GM21576 (cell line): ENCODE results near the gene SHBG.

ENCODE experiments used
- ATAC-seq: cut with Tn5 transposase; IDR thresholded peaks from one replicate; pipeline ENCODE4 v1.9.1; 2021; ENCODE audit warnings: mild to moderate bottlenecking, moderate library complexity; ENCODE audit not compliant: unreplicated experiment

The SHBG gene

DNA sequence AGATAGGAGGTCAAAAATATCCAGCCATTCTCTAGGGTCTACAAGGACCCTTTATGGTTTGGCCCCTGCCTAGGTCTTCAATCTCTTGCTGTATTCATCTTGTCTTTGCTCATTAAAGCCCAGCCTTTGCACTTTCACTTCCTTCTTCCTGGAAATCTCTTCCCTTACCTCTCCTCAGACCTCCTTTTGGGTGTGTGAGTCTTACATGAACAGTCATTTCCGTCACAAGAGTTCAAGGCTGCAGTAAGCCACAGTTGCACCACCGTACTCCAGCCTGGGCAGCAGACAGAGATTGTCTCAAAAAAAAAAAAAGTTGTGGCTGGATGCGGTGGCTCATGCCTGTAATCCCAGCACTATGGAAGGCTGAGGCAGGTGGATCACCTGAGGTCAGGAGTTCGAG lies 14.8 kb downstream of the SHBG start:
- ATAC-seq: no peak

DNA sequence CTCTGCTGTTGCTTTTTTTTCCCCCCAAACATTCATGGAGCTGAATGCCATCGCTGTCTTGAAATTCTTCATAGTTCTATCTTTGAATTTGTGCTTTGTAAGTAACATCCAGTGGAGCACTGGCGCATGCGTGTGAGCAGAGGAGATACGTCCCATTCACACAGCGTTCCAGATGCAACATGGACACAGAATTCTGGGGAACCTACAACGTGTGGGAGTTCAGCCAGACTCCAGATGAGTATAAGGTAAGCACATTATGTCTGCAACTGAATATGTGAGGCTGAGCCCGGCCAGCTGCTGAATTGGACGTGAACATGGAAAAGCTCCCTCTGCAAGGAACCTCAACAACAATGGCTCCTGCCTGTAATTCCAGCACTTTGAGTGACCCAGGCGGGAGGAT lies 16.5 kb downstream of the SHBG start:
- no peak for ATAC-seq

DNA sequence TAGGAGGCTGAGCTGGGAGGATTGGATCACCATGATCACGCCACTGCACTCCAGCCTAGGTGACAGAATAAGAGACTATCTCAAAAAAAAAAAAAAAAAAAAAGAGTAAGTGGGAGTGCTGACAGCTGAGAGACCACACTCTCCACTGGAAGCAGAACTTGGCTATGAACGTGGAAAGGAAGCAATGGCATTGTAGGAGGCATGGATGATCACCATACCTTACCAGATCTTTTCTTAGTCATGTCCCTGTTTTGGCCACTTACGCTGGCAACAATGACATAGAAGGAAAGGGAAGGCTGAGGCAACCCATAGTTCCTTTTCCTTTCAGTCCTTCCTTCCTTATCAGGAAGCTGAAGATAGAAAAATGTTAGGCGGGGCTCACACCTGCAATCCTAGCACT lies 17.1 kb downstream of the SHBG start:
- no peak for ATAC-seq

DNA sequence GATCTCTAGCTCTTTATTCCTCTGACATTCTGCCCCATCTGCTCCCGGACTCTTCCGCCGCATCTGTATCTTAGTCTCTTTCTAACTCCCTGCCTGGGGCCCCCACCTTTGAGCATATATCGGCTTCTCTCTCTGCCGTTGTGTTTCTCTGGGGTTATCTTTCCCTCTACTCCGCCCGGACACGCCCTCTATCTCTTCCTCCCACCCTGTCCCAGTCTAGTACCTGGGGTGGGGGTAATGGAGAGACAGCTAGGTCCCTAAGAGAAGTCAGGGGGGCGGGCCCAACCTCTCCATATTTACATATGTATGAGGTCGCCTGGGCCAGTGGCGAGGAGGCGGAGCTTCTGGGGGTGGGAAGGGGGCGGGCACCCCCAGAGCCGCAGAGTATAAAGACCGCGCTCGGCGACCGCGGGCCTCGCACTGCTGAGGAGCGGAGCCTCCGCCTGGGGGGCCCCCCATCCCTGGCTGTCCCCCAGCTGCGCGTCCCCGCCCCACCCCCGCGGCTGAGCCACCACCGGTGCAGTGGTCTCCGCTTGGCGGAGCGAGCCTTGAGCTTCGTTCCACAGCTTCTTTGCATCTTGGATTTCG lies 20.7 kb downstream of the SHBG start, which contains the start of gene ATP1B2:
ATP1B2 (plus strand) TSS at position 418 of the 588 bp plus-strand sequence. CDS start 593 bp downstream, outside the sequence.
- ATAC-seq: no peak

DNA sequence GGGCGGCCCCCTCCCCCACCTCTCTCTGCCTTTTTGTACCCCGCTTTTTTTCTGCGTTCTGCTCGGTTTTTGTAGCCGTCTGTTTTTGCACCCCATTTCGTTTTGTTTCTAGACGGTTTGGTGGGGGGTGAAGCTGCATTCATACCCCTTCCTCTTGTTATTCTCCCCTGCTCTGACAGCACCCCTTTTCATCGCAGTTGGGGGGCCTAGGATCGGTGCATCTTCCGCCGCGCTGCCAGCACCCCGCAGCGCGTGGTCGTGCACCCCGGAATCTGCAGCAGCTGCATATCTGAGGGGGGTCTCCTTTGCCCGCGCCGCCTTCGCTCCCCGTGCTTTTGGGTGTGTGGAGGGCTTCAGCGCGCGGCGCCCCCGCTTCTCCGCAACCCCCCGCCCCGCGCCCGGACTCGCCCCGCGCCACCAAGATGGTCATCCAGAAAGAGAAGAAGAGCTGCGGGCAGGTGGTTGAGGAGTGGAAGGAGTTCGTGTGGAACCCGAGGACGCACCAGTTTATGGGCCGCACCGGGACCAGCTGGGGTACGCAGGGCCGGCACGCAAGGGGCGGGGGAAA lies 21.2 kb downstream of the SHBG start:
- no peak for ATAC-seq

DNA sequence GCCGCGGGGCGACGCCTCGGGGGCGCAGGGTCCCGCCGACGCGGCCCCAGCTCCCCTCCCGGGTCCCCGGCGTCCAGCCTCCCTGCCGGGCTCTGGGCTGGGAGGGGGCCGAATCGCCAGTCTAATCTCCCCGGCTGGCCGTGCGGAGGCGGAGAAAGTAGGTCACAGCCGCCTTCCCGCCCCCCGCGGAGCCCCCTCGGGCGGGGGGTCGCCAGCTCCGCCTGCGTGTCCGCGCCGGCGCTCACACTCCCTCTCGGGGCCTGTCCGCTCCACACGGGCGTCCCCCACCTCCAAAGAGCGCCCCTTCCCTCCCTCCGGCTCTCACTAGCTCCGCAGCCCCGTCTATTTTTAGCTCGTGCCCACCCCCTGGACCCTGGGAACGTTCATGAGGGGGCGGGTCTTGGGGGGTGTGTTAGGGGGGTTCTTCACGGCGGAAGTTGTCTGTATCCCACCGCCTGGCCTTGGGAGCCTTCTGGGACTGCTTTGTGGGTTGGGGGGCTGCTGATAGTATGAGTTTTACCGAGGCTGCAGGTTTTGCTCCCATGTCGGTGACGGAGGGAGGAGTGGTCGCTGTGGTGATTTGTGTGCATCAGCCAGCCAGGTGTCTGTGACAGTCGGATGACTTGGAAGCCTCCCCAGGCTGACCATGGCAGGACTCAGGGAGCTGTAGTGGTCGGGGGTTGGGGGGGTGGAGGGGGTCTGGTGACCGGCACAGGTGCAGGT lies 21.9 kb downstream of the SHBG start:
- no peak for ATAC-seq

DNA sequence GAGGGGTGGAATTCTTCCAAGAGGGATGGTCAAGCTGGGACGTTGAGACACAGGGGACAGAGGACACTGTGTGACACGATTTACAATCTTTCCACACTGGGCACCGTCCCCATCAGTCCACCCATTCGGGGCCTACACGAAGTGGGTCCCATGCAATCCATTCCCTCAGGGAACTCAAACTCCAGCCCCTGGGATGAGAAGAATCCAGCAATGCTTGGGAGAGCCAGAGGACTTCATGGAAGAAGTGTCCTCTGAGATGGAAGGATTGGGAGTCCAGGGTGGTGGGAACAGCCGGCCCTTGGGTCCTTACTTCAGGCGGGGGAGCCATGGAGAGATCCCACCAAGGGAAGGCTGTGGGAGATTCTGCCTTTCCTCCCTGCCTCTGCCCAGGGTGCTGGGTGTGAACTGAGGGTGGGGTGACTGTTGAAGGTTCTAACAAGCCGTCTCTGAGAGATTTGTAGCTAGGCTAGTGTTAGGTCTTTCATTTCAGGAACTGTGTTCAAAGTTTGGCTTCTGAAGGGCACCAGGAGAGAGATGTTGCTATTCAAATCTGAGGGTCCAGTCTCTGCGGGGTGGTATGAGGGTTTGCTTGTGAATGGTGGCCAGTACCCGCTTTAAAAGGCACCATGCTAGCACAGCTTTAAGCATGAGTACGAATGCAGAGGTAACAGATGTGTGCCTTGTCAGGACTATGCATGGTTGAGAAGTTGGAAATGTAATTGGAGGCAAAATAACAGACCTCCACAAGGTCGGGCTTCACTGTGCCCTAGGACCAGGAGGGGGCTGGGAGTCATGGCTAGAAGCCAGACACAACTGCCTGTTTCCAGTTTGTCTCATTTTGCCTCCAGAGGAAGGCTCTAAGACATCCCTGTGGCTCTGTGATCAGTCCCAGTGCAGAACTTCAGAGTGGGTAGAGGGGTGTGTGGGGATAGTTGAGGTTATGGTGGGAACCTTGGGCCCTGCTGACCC lies 22.7 kb downstream of the SHBG start:
- ATAC-seq: no peak

DNA sequence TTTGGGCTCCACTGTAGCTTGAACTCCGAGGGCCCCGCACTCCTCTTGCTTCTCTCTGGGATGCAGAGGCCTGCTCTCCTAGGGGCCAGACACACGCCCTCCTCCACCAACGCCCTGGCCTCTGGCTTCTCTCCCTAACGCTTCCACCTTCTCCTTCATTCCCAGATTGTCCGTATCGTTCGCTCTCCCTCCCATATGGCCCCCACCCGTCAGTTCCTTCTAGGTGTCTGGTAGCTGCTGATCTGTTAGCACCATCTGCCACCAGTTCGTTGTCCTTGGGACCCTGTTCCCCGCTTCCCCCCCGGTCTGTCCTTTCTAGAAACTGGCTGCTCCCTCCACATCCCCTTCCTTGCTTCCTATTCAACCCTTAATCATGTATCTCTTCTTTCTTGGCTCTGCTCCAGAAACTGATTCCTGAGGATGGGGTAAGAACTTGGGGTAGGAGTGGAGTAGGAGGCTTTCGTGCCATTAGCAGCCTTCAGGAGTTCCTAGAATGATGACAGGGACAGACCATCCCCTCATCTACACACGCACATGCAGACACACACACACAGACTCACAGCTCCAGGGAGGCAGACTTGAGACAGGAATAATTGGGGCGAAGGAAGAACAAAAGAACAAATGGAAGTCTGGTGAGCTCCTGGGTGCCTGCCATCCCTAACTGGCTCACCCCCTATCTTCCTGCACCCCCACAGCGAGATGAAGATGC lies 25.1 kb downstream of the SHBG start:
- ATAC-seq: no peak

DNA sequence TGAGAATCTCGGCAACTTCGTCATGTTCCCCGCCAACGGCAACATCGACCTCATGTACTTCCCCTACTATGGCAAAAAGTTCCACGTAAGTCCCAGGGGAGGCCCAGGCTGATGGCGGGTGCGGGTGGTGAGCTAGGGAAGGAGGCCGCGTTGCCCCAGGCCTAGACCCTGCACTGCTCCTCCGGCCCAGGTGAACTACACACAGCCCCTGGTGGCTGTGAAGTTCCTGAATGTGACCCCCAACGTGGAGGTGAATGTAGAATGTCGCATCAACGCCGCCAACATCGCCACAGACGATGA lies 25.6 kb downstream of the SHBG start:
- no peak for ATAC-seq

DNA sequence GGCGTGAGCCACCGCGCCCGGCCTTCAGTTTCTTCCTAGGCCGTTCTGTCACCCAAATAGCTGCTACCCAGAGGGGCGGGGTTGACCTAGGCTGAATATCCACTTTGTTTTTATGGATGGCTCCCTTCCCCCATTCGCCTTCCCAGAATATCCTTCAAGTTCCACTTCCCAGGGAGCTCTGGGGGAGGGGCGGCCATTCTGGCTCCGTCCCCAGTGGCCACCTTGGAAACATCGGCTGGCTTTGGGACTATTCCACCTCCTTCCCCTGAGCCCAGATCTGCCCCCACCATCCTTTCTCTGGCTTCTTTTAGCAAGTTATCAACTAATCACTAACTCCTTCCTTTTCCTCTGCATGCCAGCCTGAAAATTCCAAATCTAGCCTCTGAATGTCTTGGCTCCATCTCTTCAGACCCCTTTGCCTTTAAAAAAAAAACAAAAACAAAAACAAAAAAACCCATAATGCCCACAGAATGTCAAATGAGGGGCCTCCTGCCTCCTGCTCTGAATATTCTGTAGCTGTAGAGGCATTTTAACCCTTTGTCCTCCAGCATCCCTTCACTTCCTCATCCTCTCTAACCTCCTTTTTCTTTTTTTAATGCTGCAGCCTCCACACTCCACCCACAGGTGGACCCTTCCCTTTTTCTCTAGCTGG lies 27.1 kb downstream of the SHBG start:
- no peak for ATAC-seq

DNA sequence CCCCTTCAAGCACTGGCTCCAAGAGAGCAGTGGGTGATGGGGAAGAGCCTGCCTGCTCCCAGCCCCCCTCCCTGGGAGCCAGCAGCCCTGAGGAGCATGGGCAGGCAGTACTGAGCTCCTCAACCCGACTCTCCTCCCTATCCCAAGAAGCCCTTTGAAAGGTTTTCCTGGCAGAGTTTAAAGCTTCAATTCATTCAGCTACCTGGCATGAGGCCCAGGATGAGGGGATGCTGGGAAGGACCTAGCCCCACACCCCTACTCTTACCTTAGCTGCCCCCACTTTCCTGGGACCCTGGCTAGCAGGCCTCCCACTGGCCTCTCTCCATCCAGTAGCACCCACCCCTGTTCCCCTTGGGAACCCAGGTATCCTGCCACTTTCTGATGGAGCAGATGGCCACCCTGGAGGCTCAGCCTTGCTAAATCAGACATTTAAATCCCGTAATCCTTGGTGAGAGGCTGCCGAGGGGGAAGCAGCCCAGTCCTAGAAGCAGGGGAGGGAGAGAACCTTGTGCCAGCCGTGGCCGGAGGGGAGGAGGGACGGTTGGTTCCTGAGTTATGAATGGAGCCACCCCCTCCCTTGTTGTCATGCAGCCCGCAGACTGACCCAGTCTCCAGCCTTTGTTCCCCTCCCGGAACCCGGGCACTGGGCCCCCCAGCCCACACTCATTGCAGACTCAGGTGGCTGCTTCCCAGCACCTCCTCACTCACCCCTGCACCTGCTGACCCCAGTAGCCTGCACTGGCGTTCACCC lies 37.9 kb downstream of the SHBG start:
- no peak for ATAC-seq

DNA sequence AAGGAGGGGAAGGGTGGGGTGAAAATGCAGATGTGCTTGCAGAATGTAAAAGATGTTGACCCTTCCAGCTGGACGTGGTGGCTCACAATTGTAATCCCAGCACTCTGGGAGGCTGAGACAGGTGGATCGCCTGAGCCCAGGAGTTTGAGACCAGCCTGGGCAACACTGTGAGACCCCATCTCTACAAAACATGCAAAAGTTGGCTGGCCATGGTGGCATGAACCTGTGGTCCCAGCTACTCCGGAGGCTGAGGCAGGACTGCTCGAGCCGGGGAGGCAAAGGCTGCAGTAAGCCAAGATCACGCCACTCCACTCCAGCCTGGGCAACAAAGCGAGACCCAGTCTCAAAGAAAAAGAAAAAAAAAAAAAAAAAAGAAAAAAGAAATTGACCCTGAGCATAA lies 38.5 kb downstream of the SHBG start:
- no peak for ATAC-seq

DNA sequence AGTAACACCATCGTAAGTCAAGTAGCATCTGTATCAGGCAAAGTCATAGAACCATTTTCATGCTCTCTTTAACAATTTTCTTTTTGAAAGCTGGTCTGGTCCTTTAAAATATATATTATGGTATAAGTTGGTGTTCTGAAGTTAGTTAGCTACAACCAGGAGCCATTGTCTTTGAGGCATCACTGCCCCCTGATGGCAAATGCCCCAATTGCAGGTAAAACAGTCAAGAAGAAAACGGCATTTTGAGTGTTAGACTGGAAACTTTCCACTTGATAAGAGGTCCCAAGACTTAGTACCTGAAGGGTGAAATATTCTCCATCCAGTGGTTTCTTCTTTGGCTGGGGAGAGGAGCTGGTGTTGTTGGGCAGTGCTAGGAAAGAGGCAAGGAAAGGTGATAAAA lies 43.3 kb downstream of the SHBG start:
- ATAC-seq: no peak

DNA sequence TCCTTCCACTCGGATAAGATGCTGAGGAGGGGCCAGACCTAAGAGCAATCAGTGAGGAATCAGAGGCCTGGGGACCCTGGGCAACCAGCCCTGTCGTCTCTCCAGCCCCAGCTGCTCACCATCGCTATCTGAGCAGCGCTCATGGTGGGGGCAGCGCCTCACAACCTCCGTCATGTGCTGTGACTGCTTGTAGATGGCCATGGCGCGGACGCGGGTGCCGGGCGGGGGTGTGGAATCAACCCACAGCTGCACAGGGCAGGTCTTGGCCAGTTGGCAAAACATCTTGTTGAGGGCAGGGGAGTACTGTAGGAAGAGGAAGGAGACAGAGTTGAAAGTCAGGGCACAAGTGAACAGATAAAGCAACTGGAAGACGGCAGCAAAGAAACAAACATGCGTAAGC lies 45.0 kb downstream of the SHBG start:
- no peak for ATAC-seq

DNA sequence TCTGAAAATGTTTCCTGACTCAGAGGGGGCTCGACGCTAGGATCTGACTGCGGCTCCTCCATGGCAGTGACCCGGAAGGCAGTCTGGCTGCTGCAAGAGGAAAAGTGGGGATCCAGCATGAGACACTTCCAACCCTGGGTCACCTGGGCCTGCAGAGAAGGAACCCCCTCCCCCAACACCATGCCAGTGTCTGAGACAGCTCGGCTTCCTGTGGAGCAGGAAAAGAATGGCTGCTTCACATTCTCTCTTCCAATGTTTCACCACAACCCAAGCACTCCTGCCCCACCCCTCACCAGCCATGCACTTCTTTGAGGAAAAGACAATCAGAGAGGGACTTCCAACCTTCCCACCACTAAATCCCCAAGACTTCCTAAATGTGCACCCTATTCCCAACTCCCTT lies 46.6 kb downstream of the SHBG start:
- ATAC-seq: no peak

DNA sequence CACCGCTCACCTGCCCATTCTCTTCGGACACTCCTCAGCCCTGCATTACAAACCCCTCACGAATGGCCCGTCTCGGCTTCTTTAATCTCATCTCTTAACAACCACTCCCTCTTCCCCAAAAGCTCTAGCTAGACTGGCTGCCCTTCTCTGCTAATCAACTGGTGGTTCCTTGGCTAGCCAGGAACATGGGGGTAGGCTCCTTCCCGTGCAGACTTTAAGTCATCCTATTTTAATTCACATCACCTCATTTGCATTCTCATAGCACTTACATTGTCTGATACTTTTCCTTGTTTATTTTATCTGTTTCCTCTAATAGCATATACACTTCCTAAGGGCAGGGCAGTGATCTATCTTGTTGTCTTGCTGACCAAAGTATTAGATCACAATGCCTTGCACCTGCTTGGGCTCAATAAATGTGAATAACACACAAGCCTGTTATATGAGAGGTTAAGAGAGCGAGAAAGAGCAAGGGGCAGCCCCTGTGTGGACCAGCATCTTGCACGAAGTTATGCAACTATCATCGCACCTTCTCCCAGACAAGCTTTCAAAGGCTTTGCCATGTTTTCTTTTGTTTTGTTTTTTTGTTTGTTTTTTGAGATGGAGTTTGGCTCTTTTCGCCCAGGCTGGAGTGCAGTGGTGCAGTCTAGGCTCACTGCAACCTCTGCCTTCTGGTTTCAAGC lies 47.6 kb downstream of the SHBG start:
- no peak for ATAC-seq
